Loucy (cell line): ENCODE data around the gene IQCK.

Experiments used
- H2AFZ ChIP-seq: fragments of 200-600 bp; sonication (generic); 2 replicates; pipeline ENCODE4 v1.6.0; 2016; ENCODE audit warnings: antibody characterized with exemption, mild to moderate bottlenecking, low read length, moderate library complexity
- H3F3A ChIP-seq: fragments of 200-600 bp; 2 replicates; pipeline ENCODE4 v1.6.0; 2016; ENCODE audit warnings: antibody characterized with exemption, low read depth, mild to moderate bottlenecking
- H3K27me3 ChIP-seq: fragments of 200-600 bp; sonication (generic); 2 replicates; pipeline ENCODE4 v1.6.1; 2014; ENCODE audit warnings: low read length, mild to moderate bottlenecking; ENCODE audit not compliant: insufficient read depth, poor library complexity, severe bottlenecking
- H3K36me3 ChIP-seq: fragments of 200-600 bp; sonication (generic); 2 replicates; pipeline ENCODE4 v1.6.1; 2016; ENCODE audit warnings: low read length; ENCODE audit not compliant: insufficient read depth
- H3K4me1 ChIP-seq: fragments of 200-600 bp; sonication (generic); 2 replicates; pipeline ENCODE4 v1.5.1; 2014; ENCODE audit warnings: low read length, mild to moderate bottlenecking; ENCODE audit not compliant: insufficient read depth, poor library complexity, severe bottlenecking
- H3K4me2 ChIP-seq: fragments of 200-600 bp; sonication (generic); 2 replicates; pipeline ENCODE4 v1.6.0; 2014; ENCODE audit warnings: antibody characterized with exemption, low read length, low read depth, mild to moderate bottlenecking; ENCODE audit not compliant: poor library complexity, severe bottlenecking
- H3K4me3 ChIP-seq: fragments of 200-600 bp; sonication (generic); 2 replicates; pipeline ENCODE4 v1.5.1; 2014; ENCODE audit warnings: low read length, mild to moderate bottlenecking, mixed read lengths; ENCODE audit not compliant: poor library complexity, severe bottlenecking
- H3K79me2 ChIP-seq: fragments of 200-600 bp; sonication (generic); 2 replicates; pipeline ENCODE4 v1.6.1; 2014; ENCODE audit warnings: low read length; ENCODE audit not compliant: insufficient read depth
- H3K9ac ChIP-seq: fragments of 200-600 bp; sonication (generic); 2 replicates; pipeline ENCODE4 v1.6.0; 2014; ENCODE audit warnings: mild to moderate bottlenecking, low read depth, low read length, moderate library complexity; ENCODE audit not compliant: poor library complexity, severe bottlenecking
- H3K9me2 ChIP-seq: fragments of 200-600 bp; sonication (generic); replicated peaks from 2 replicates; pipeline ENCODE4 v1.6.1; 2016; ENCODE audit warnings: low read depth, low read length, mixed read lengths
- H3K9me3 ChIP-seq: fragments of 200-600 bp; sonication (generic); 2 replicates; pipeline ENCODE4 v1.6.1; 2014; ENCODE audit warnings: mild to moderate bottlenecking, antibody characterized with exemption, low read length, low read depth; ENCODE audit not compliant: insufficient read depth
- H4K20me1 ChIP-seq: fragments of 200-600 bp; sonication (generic); 2 replicates; pipeline ENCODE4 v1.6.0; 2014; ENCODE audit warnings: antibody characterized with exemption, low read length, mild to moderate bottlenecking; ENCODE audit not compliant: insufficient read depth, poor library complexity, severe bottlenecking
- EZH2phosphoT487 ChIP-seq: fragments of 200-600 bp; IDR thresholded peaks from 2 replicates; pipeline ENCODE4 v1.6.1; 2018; ENCODE audit warnings: antibody characterized with exemption, mild to moderate bottlenecking, moderate library complexity, borderline replicate concordance
- TF ChIP-seq, protein P1 (sequence below): fragments of 200-600 bp; sonication (generic); conservative IDR thresholded peaks from 2 replicates; pipeline ENCODE4 v1.5.1; 2014; ENCODE audit warnings: mild to moderate bottlenecking, antibody characterized with exemption, low read length

Gene IQCK

DNA sequence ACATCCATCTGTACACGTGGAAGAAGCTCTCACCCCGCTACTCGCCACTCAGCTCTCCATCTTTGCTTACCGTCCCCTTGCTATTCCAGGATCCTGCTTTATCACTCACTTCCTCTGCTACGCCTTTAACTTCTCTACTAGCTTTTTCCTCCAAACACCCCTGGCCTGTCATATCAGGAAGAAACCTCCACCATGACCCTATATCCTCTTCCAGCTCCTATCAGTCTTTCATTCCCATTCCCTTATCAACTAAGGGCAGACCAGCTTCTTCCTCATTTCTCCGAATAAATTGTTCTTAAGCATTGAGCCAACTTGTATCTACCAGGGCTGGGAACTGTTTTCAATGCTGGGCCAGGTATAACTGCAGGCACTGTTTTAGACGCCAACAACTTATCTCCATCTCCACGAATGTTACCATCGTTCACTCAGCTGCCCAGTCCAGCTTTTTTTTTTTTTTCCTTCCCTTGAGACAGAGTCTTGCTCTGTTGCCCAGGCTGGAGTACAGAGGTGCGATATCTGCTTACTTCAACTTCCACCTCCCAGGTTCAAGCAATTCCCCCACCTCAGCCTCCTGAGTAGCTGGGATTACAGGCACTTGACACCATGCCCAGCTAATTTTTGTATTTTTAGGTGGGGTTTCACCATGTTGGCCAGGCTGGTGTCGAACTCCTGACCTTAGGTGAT lies 4.3 kb downstream of the IQCK start:
- no peak overlapping the region for H2AFZ ChIP-seq
- H3K9me2 ChIP-seq, result no peaks in the 10 kb centered on the region
- no peaks in the 10 kb centered on the region for H4K20me1 ChIP-seq
- no peaks in the 10 kb centered on the region for H3K27me3 ChIP-seq
- no peak overlapping the region for H3K4me2 ChIP-seq
- H3K4me3 ChIP-seq, result no peak overlapping the region
- no peaks in the 10 kb centered on the region for H3K36me3 ChIP-seq
- H3F3A ChIP-seq, result no peaks in the 10 kb centered on the region; the same call in 1 of the 2 replicates
- TF ChIP-seq, protein P1, sequence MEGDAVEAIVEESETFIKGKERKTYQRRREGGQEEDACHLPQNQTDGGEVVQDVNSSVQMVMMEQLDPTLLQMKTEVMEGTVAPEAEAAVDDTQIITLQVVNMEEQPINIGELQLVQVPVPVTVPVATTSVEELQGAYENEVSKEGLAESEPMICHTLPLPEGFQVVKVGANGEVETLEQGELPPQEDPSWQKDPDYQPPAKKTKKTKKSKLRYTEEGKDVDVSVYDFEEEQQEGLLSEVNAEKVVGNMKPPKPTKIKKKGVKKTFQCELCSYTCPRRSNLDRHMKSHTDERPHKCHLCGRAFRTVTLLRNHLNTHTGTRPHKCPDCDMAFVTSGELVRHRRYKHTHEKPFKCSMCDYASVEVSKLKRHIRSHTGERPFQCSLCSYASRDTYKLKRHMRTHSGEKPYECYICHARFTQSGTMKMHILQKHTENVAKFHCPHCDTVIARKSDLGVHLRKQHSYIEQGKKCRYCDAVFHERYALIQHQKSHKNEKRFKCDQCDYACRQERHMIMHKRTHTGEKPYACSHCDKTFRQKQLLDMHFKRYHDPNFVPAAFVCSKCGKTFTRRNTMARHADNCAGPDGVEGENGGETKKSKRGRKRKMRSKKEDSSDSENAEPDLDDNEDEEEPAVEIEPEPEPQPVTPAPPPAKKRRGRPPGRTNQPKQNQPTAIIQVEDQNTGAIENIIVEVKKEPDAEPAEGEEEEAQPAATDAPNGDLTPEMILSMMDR, result no peak
- TF ChIP-seq EZH2phosphoT487, result no peak
- no peaks in the 10 kb centered on the region for H3K9me3 ChIP-seq
- H3K9ac ChIP-seq, result no peak overlapping the region
- H3K4me1 ChIP-seq, result peaks cover 9% of the 10 kb centered on the region
- peaks cover 5% of the 10 kb centered on the region for H3K79me2 ChIP-seq

DNA sequence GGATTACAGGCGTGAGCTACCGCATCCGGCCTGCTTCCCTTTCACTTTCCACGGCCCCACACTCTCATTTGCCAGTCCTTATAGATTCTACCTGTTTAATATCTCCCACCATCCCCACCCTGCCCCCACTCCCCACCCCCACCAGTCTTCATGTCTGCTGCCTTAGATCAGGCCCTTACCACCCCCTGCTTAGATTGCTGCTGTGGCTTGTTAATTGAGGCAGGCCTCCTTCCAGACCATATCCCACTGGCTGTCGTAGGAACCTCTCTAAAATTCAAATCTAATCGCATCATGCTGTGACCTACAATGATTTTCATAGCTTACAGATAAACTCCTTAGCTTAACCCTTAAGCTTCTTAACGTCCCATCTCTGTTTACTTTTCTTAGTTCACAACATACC lies 4.9 kb downstream of the IQCK start:
- no peaks in the 10 kb centered on the region for H3K9me2 ChIP-seq
- no peaks in the 10 kb centered on the region for H3K36me3 ChIP-seq
- H3K4me3 ChIP-seq, result no peak overlapping the region
- H3K9ac ChIP-seq, result no peak overlapping the region
- no peaks in the 10 kb centered on the region for H3K27me3 ChIP-seq
- H4K20me1 ChIP-seq, result no peaks in the 10 kb centered on the region
- TF ChIP-seq, protein P1, result no peak
- no peak for TF ChIP-seq EZH2phosphoT487
- H2AFZ ChIP-seq, result no peak overlapping the region
- H3F3A ChIP-seq, result no peaks in the 10 kb centered on the region; the same call in 1 of the 2 replicates
- H3K4me1 ChIP-seq, result peaks cover 7% of the 10 kb centered on the region
- H3K9me3 ChIP-seq, result no peaks in the 10 kb centered on the region
- no peaks in the 10 kb centered on the region for H3K79me2 ChIP-seq
- H3K4me2 ChIP-seq, result no peak overlapping the region

DNA sequence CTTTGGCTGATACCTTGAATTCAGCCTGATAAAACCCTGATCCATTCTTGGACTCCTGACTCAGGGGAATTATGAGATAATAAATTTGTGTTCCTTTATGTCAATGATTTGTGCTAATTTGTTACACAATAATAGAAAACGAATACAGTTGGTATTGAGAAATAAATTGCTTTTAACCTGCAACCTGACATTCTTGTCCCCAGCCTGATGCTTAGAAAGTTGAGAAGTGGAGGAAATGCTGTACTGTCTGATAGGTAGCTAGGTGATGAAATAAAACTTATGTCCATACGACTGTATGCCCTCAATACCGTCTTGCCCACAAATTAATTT lies 10.5 kb downstream of the IQCK start:
- H2AFZ ChIP-seq, result no peak overlapping the region
- H3K27me3 ChIP-seq, result no peaks in the 10 kb centered on the region
- H3F3A ChIP-seq, result no peaks in the 10 kb centered on the region
- H3K4me3 ChIP-seq, result no peak overlapping the region
- H3K4me1 ChIP-seq, result no peaks in the 10 kb centered on the region
- no peaks in the 10 kb centered on the region for H3K79me2 ChIP-seq
- no peaks in the 10 kb centered on the region for H3K9me2 ChIP-seq
- no peak for TF ChIP-seq EZH2phosphoT487
- TF ChIP-seq, protein P1, result no peak
- no peaks in the 10 kb centered on the region for H3K36me3 ChIP-seq
- H3K9ac ChIP-seq, result no peak overlapping the region
- H3K9me3 ChIP-seq, result no peaks in the 10 kb centered on the region
- H4K20me1 ChIP-seq, result no peaks in the 10 kb centered on the region
- no peak overlapping the region for H3K4me2 ChIP-seq
